ENCODE results near the gene PNP. TPM values are rescaled to one million over a fixed set of nuclear protein-coding genes. Genes with fewer than 3 reads are reported as not detected.

PNP gene
- total and polyA plus RNA-seq, 2 donors (not counting 3 experiments of a cell fraction or from before 2014, with no cell fraction given), result 245 to 271 TPM

DNA sequence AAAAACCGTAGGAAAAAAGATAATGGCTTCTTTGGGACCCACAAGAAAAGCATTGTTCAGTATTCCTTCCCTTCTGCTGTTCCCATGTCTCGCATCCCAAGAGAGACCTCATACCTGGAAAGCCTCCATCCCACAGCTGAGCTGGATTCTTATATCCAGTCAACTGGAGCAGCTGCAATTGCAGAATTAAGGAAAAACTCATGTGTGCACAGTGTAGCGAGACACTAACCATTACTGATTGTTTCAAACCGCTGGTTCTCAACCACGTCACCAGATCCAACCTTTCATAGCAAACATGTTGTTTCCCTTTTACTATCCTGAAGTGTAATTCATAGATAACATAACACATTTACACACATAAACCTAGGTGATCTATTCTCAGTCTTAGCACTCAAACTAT, 30.7 kb downstream of the PNP start:
- intact Hi-C loops (cut with micrococcal nuclease) (loop anchor here (1.0 to 2.0 kb wide), 3 partner anchors 13 to 31 kb away; no protein-coding TSS in a partner anchor), dilution Hi-C loops (cut with MboI; ENCODE audit: extremely low pct_ligation_motif_present, low sequenced_read_pairs) (no loop called here)
- Histone ChIP-seq H3K27me3 (ENCODE audit: control insufficient read depth in 2 of 2, insufficient read depth in 2 of 2, low read length in 2 of 2) (no peaks in the 10 kb centered on the region), H3K9ac (replicated peaks; ENCODE audit: extremely low read depth, insufficient read depth, low read length) (no peak overlapping the region), H3K36me3 (ENCODE audit: control insufficient read depth in 2 of 2, extremely low read depth in 1 of 2, insufficient read depth in 2 of 2, low read length in 2 of 2) (no peaks in the 10 kb centered on the region), H3K4me3 (replicated peaks in 1 of 3; ENCODE audit: insufficient read depth in 1 of 3, low read depth in 1 of 3, low read length in 3 of 3) (no peak overlapping the region), H3K9me3 (replicated peaks; ENCODE audit: control insufficient read depth, insufficient read depth, low read length) (no peaks in the 10 kb centered on the region), H3K79me2 (ENCODE audit: control insufficient read depth, insufficient read depth, low read length) (no peaks in the 10 kb centered on the region), H2AFZ (ENCODE audit: low read depth, low read length) (no peak overlapping the region), H4K20me1 (replicated peaks; ENCODE audit: control insufficient read depth, extremely low read depth, insufficient read depth, low read length) (no peaks in the 10 kb centered on the region), H3K9me1 (replicated peaks; ENCODE audit: control insufficient read depth, extremely low read depth, insufficient read depth, low read length) (no peaks in the 10 kb centered on the region), H3K27ac (ENCODE audit: insufficient read depth, low read depth, low read length) (peak overlapping the region; percentile 81), H3K4me1 (ENCODE audit: control insufficient read depth, extremely low read depth, insufficient read depth, low read length) (peaks cover 40% of the 10 kb centered on the region), H3K4me2 (ENCODE audit: insufficient read depth, low read length) (no peak overlapping the region)
- no TSS peak for BruUV-seq (replicated peaks)
- FAIRE-seq (no peak), DNase-seq (ENCODE audit: low read depth, low spot score) (no peak)
- CTCF ChIA-PET, result interaction anchor here (1.5 to 1.6 kb wide), 2 partner anchors 30 to 84 kb away, joined by 4 read pairs; partner anchors contain the start of gene PNP
- POLR2A ChIA-PET, result no interaction called here
- TF ChIP-seq MYC (IDR thresholded peaks at IDR 0.05; ENCODE audit: low read depth, low read length) (no peak), EZH2 (IDR thresholded peaks at IDR 0.05; ENCODE audit: borderline replicate concordance, low read depth, low read length, severe bottlenecking) (no peak), POLR2A (IDR thresholded peaks at IDR 0.05; ENCODE audit: low read depth, low read length) (no peak), JUN (IDR thresholded peaks at IDR 0.05; ENCODE audit: borderline replicate concordance, insufficient read depth, insufficient read length, low read depth) (no peak), POLR2AphosphoS5 (IDR thresholded peaks at IDR 0.05; ENCODE audit: insufficient read depth, low read depth, low read length) (no peak), FOS (IDR thresholded peaks at IDR 0.05; ENCODE audit: borderline replicate concordance, insufficient read depth, low read length) (no peak), GATA2 (IDR thresholded peaks at IDR 0.05; ENCODE audit: insufficient read depth, insufficient read length, low read depth, low read length) (no peak)
- TF ChIP-seq, protein P1, sequence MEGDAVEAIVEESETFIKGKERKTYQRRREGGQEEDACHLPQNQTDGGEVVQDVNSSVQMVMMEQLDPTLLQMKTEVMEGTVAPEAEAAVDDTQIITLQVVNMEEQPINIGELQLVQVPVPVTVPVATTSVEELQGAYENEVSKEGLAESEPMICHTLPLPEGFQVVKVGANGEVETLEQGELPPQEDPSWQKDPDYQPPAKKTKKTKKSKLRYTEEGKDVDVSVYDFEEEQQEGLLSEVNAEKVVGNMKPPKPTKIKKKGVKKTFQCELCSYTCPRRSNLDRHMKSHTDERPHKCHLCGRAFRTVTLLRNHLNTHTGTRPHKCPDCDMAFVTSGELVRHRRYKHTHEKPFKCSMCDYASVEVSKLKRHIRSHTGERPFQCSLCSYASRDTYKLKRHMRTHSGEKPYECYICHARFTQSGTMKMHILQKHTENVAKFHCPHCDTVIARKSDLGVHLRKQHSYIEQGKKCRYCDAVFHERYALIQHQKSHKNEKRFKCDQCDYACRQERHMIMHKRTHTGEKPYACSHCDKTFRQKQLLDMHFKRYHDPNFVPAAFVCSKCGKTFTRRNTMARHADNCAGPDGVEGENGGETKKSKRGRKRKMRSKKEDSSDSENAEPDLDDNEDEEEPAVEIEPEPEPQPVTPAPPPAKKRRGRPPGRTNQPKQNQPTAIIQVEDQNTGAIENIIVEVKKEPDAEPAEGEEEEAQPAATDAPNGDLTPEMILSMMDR (IDR thresholded peaks at IDR 0.05; ENCODE audit: extremely low read depth in 1 of 2, insufficient read depth in 1 of 2, low read depth in 1 of 2, low read length in 2 of 2), result no peak
- TF ChIP-seq, protein P2, sequence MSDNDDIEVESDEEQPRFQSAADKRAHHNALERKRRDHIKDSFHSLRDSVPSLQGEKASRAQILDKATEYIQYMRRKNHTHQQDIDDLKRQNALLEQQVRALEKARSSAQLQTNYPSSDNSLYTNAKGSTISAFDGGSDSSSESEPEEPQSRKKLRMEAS (IDR thresholded peaks at IDR 0.05; ENCODE audit: insufficient read depth, insufficient read length), result no peak
